Activated B cell treated with CpG ODN at 0.5 μM for 24 hours (primary cell): ENCODE measurements around the gene NAPSA. TPM values are rescaled to one million over a fixed set of nuclear protein-coding genes. Genes with fewer than 3 reads are reported as not detected.

Experiments
- ATAC-seq: fragments of 200-7000 bp; cut with Tn5 transposase; one replicate; pipeline ENCODE4 v1.10.0; 2021; ENCODE audit warnings: low read depth, mild to moderate bottlenecking, moderate library complexity
- CTCF ChIA-PET: fragments of 350-600 bp; sonication (Branson Sonifier 250); formaldehyde crosslinking; loops from one replicate; lab custom pipeline; 2021; ENCODE audit warnings: antibody characterized with exemption; lab: Charles Lee
- POLR2A ChIA-PET: fragments of 350-600 bp; sonication (Branson Sonifier 250); formaldehyde crosslinking; loops from one replicate; lab custom pipeline; 2021; ENCODE audit warnings: antibody characterized with exemption; lab: Charles Lee
- DNase-seq: peaks from one replicate; pipeline ENCODE4 v3.0.0; 2022
- H3K27ac Mint-ChIP-seq: one replicate; pipeline ENCODE4 v1.8.0; 2020; ENCODE audit warnings: mixed read lengths
- H3K27me3 Mint-ChIP-seq: one replicate; pipeline ENCODE4 v1.8.0; 2021; ENCODE audit warnings: mixed read lengths
- H3K36me3 Mint-ChIP-seq: one replicate; pipeline ENCODE4 v1.8.0; 2021; ENCODE audit warnings: low read depth, mixed read lengths
- H3K4me1 Mint-ChIP-seq: one replicate; pipeline ENCODE4 v1.8.0; 2021; ENCODE audit warnings: mixed read lengths
- H3K4me3 Mint-ChIP-seq: one replicate; pipeline ENCODE4 v1.8.0; 2020; ENCODE audit warnings: mild to moderate bottlenecking, mixed read lengths
- H3K9me3 Mint-ChIP-seq: one replicate; pipeline ENCODE4 v1.8.0; 2020; ENCODE audit warnings: mixed read lengths
- intact Hi-C: fragments of 100-400 bp; cut with micrococcal nuclease; formaldehyde crosslinking; loops from one replicate; pipeline ENCODE4 v1.15.1; 2024
- total RNA-seq: library from RNA; stranded (reverse); gene quantifications from 2 replicates; pipeline ENCODE4 v1.2.3, GENCODE V29; 2022
- TF ChIP-seq, protein P1 (sequence below): fragments of 200-600 bp; IDR thresholded peaks from one replicate; pipeline ENCODE4 v1.8.0; 2022; ENCODE audit warnings: antibody characterized with exemption, mild to moderate bottlenecking

NAPSA gene
- total RNA-seq, 1 donor from 2014 or later: 2.4 TPM

DNA sequence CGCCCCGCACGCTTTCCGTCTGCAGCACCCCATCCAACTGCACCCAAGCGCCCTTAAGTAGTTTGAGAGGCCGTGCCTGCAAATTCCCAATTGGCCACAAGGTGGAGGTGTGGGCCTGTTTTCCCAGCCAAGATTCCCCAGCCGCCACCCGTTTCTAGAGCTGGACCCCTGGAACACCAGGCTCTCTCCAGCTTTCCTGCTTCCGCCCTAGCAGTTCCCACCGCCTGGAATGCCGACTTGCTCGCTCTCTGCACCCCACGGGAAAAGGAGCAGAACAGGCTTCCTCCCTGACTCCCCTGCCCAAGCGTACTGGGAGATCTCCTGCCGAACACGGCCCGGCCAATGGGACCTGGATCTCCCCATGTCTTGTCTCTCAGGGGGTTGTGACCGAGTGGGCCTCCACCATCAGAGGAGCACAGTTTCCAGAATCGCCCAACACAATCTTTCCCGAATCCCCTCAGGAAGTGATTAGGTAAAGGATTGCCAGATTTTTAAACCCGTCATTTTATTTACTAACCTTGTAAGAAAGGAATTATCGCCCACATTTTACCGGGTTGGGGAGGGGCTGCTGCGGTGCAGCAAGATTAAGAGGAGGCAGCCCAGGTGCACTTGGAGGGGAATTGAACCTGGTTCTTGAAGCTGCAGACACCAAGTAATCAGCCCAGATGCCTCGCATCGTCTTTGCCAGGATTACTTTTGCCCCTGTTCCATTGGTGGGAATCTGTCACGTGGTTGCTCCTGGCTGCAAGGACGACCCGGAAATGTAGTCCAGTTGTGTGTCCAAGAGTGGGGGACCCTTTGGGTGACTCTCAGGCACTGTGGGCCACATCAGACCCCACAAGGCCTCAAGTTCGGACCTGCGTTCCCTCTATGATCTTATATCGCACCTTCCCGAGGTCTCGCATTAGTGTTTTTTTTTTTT, 3.5 kb upstream of the NAPSA start:
- no peaks in the 10 kb centered on the region for H3K9me3 Mint-ChIP-seq
- H3K27ac Mint-ChIP-seq: peak overlapping the region; percentile 87
- peak overlapping the region; percentile 90 for H3K4me3 Mint-ChIP-seq
- DNase-seq: peak; percentile 78
- TF ChIP-seq, protein P1, sequence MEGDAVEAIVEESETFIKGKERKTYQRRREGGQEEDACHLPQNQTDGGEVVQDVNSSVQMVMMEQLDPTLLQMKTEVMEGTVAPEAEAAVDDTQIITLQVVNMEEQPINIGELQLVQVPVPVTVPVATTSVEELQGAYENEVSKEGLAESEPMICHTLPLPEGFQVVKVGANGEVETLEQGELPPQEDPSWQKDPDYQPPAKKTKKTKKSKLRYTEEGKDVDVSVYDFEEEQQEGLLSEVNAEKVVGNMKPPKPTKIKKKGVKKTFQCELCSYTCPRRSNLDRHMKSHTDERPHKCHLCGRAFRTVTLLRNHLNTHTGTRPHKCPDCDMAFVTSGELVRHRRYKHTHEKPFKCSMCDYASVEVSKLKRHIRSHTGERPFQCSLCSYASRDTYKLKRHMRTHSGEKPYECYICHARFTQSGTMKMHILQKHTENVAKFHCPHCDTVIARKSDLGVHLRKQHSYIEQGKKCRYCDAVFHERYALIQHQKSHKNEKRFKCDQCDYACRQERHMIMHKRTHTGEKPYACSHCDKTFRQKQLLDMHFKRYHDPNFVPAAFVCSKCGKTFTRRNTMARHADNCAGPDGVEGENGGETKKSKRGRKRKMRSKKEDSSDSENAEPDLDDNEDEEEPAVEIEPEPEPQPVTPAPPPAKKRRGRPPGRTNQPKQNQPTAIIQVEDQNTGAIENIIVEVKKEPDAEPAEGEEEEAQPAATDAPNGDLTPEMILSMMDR: no peak
- intact Hi-C loops: loop anchor here (1.0 kb wide), 5 partner anchors 12 to 414 kb away; no protein-coding TSS in a partner anchor
- no peaks in the 10 kb centered on the region for H3K36me3 Mint-ChIP-seq
- no peaks in the 10 kb centered on the region for H3K27me3 Mint-ChIP-seq
- CTCF ChIA-PET: interaction anchor here (0.6 to 6.0 kb wide), 16 partner anchors 8 to 553 kb away, joined by 3 to 92 read pairs (median 5); partner anchors contain the start of genes JOSD2 and POLD1
- peak; percentile 79 for ATAC-seq
- POLR2A ChIA-PET: interaction anchor here (0.7 to 1.8 kb wide), 12 partner anchors 11 to 1225 kb away, joined by 3 to 15 read pairs (median 4); partner anchors contain the start of genes KCNC3 and POLD1
- peaks cover 39% of the 10 kb centered on the region for H3K4me1 Mint-ChIP-seq

DNA sequence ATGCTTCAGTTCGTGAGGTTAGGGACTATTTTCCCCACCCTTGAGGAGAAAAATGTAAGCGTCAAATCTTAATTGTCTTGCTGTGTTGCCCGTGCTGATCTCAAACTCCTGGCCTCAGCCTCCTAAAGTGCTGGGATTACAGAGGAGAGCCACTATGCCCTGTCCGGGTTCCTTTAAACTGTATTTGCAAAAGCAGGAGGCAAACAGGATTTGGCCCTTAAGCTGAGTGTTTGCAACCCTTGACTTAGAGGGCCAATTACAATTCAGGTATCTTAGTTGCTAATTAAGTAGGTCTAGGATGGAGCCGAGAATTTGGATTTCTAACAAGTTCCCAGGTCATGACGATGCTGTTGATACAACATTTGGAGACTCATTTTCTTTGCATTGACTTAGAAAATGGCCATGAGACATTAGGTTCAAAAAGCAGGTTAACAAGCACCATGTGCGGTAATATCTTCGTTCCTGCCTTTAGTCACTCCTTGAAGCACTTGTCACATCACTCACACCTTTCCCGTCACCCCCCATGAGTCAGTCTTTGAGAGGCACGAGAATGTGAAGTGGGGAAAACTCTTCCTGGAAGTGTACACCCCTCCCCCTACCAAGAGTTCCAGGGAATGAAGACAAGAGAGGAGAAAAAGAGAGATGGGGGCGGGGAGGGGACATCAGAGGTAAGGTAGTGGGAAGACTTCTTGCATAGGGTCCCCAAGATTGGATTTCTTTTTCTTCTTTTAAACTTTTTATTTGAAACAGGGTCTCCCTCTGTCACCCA, 2.6 kb downstream of the NAPSA start:
- no peaks in the 10 kb centered on the region for H3K27me3 Mint-ChIP-seq
- H3K4me3 Mint-ChIP-seq: no peak overlapping the region
- H3K9me3 Mint-ChIP-seq: no peaks in the 10 kb centered on the region
- no peak for DNase-seq
- peaks cover 70% of the 10 kb centered on the region for H3K4me1 Mint-ChIP-seq
- H3K27ac Mint-ChIP-seq: no peak overlapping the region
- POLR2A ChIA-PET: interaction anchor here (1.1 to 1.9 kb wide), 4 partner anchors 11 to 68 kb away, joined by 3 to 11 read pairs (median 3); no protein-coding TSS in a partner anchor
- TF ChIP-seq, protein P1: no peak
- ATAC-seq: no peak
- intact Hi-C loops: no loop called here
- no peaks in the 10 kb centered on the region for H3K36me3 Mint-ChIP-seq
- CTCF ChIA-PET: interaction anchor here (0.9 kb wide), 1 partner anchor 99 kb away, joined by 4 read pairs; no protein-coding TSS in a partner anchor

DNA sequence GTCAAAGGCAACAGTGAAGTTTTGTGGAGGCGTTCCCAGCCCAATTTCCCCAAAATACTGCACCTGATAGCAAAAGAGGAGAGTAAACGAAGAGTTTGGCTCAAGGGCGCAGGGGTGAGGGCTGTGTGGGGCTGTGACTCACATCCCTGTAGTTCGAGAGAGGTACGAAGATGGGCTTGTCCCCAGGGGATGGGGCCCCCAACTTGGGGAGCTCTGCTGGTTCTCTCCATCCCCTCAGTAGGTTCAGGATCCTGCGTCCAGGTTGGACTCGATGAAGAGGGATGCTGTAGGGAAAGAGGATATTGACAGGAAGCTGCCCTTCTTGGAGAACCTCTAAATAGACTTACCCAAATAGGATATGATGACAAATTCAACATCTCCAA, 3.4 kb downstream of the NAPSA start:
- POLR2A ChIA-PET: interaction anchor here (1.2 to 1.4 kb wide), 2 partner anchors 11 to 29 kb away, joined by 3 read pairs; no protein-coding TSS in a partner anchor
- no peak for DNase-seq
- no peak overlapping the region for H3K4me3 Mint-ChIP-seq
- H3K27me3 Mint-ChIP-seq: no peaks in the 10 kb centered on the region
- TF ChIP-seq, protein P1: no peak
- no peak overlapping the region for H3K27ac Mint-ChIP-seq
- H3K9me3 Mint-ChIP-seq: no peaks in the 10 kb centered on the region
- intact Hi-C loops: no loop called here
- H3K36me3 Mint-ChIP-seq: no peaks in the 10 kb centered on the region
- no peak for ATAC-seq
- CTCF ChIA-PET: interaction anchor here (0.9 kb wide), 1 partner anchor 100 kb away, joined by 4 read pairs; no protein-coding TSS in a partner anchor
- peaks cover 70% of the 10 kb centered on the region for H3K4me1 Mint-ChIP-seq

DNA sequence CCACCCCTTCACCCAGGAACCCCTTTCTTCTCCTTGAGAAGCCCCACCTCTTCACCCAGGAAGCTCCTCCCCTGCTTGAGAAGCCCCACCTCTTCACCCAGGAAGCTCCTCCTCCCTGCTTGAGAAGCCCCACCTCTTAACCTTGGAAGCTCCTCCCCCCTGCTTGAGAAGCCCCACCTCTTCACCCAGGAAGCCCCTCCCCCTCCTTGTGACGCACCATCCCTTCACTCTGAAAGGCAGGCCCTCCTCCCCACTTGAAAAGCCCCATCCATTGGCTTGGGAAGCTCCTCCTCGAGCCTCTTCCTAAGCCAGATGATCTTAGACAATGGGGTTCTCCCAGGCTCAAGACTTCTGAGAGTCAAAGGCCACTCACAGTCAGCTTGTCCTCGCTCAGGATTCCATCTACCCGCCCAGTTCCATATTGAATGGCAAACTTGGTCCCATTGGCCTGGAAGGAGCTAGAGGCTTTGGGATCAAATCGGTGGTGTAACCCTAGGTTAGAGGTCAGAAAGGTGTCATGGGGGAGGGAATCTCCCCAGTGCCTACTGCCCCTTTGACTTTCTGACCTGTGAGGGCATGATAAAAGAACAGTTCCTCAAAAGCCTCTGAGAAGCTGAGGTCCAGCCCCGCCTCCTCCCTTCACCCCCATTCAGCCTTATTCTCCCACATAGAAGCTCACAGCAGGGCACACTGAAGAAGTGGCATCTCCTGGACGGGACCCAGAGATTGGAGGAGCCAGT, 4.0 kb downstream of the NAPSA start:
- CTCF ChIA-PET: interaction anchor here (0.9 to 1.3 kb wide), 3 partner anchors 54 to 101 kb away, joined by 4 read pairs; no protein-coding TSS in a partner anchor
- POLR2A ChIA-PET: interaction anchor here (0.6 to 1.4 kb wide), 3 partner anchors 10 to 33 kb away, joined by 3 to 8 read pairs (median 3); no protein-coding TSS in a partner anchor
- intact Hi-C loops: no loop called here
- TF ChIP-seq, protein P1: no peak
- DNase-seq: no peak
- Mint-ChIP-seq H3K27me3 (no peaks in the 10 kb centered on the region), H3K36me3 (no peaks in the 10 kb centered on the region), H3K4me3 (no peak overlapping the region), H3K4me1 (peaks cover 73% of the 10 kb centered on the region), H3K27ac (no peak overlapping the region), H3K9me3 (no peaks in the 10 kb centered on the region)
- ATAC-seq: no peak
